Smooth muscle cell (in vitro differentiated cells): ENCODE data around the gene TRAF3. TPM values are rescaled to one million over a fixed set of nuclear protein-coding genes. Genes with fewer than 3 reads are reported as not detected.
A peak's percentile ranks its signal among the peaks of the same experiment; 100 is the strongest.

Experiments used
- DNase-seq: peaks from one replicate; lab custom pipeline; 2025; ENCODE audit not compliant: unreplicated experiment; lab: John Stamatoyannopoulos, UW
- H2AFZ ChIP-seq: fragments of 200-600 bp; sonication (generic); 2 replicates; pipeline ENCODE4 v1.6.0; 2016; ENCODE audit warnings: antibody characterized with exemption, low read depth, mild to moderate bottlenecking
- H3F3A ChIP-seq: fragments of 200-600 bp; sonication (generic); 2 replicates; pipeline ENCODE4 v1.6.0; 2017; ENCODE audit warnings: antibody characterized with exemption, low read depth
- H3K27ac ChIP-seq: fragments of 200-600 bp; sonication (generic); 2 replicates; pipeline ENCODE4 v1.5.1; 2016; ENCODE audit warnings: low read depth, mild to moderate bottlenecking
- H3K27me3 ChIP-seq: fragments of 200-600 bp; sonication (generic); 2 replicates; pipeline ENCODE4 v1.6.1; 2016; ENCODE audit warnings: low read depth, mild to moderate bottlenecking
- H3K36me3 ChIP-seq: fragments of 200-600 bp; sonication (generic); 2 replicates; pipeline ENCODE4 v1.5.1; 2016; ENCODE audit warnings: low read depth
- H3K4me1 ChIP-seq: fragments of 200-600 bp; sonication (generic); 2 replicates; pipeline ENCODE4 v1.5.1; 2016; ENCODE audit warnings: low read depth
- H3K4me2 ChIP-seq: fragments of 200-600 bp; sonication (generic); 2 replicates; pipeline ENCODE4 v1.6.0; 2016; ENCODE audit warnings: mild to moderate bottlenecking
- H3K4me3 ChIP-seq: fragments of 200-600 bp; sonication (generic); 2 replicates; pipeline ENCODE4 v1.5.1; 2016; ENCODE audit warnings: mild to moderate bottlenecking
- H3K79me2 ChIP-seq: fragments of 200-600 bp; sonication (generic); 2 replicates; pipeline ENCODE4 v1.6.0; 2016; ENCODE audit warnings: low read depth, mild to moderate bottlenecking
- H3K9ac ChIP-seq: fragments of 200-600 bp; sonication (generic); 2 replicates; pipeline ENCODE4 v1.6.0; 2016; ENCODE audit warnings: low read depth
- H3K9me3 ChIP-seq: fragments of 200-600 bp; sonication (generic); replicated peaks from 2 replicates; pipeline ENCODE4 v1.5.1; 2016; ENCODE audit warnings: low read depth
- H4K20me1 ChIP-seq: fragments of 200-600 bp; sonication (generic); 2 replicates; pipeline ENCODE4 v1.6.0; 2016; ENCODE audit warnings: low read depth
- WGBS: methylation state at CpG from one replicate; pipeline ENCODE4 v1.1.7; 2016; ENCODE audit warnings: low lambda C conversion rate; 5-methylcytosine and 5-hydroxymethylcytosine counted together
- polyA plus RNA-seq: library from polyadenylated mRNA; unstranded; fragments of >200 nt; fragmentation: Nextera tagmentation; extraction: Ambion mirVana; gene quantifications from 2 replicates; pipeline ENCODE4 v1.2.1, GENCODE V29; 2016
- total RNA-seq: library from RNA; depleted of rRNA; stranded (reverse); fragments of >200 nt; gene quantifications from 2 replicates; pipeline ENCODE4 v1.2.3, GENCODE V29; 2014
- TF ChIP-seq, protein P1 (sequence below): fragments of 200-600 bp; sonication (generic); IDR thresholded peaks from 2 replicates; pipeline ENCODE4 v1.5.1; 2017; ENCODE audit warnings: borderline replicate concordance, mild to moderate bottlenecking, antibody characterized with exemption; ENCODE audit not compliant: insufficient read depth, poor library complexity, severe bottlenecking

Gene TRAF3
- total and polyA plus RNA-seq, 2 experiments from 2014 or later: 9.4 to 24.6 TPM

DNA sequence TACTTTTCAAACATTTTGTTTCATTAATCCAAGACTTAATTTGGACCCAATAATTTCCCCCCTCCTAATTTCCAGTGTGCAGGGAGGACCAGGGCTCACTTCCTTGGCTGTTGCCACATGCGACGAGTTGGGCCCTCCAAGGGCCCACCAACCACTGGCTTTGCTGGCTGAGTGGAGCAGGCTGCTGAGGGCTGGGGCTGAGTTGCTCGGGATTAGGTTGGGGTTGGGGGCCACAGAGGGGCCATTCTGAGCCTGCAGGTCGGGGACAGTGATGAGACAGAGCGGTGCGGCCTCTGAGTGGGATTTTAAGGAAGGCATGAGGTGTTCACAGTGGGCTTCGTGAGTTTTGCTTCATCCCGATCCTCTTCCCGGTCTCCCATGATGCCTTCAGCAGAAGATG, 6.1 kb upstream of the TRAF3 start:
- WGBS: 93% methylated on average over 9 of the region's 9 CpGs
- H3K79me2 ChIP-seq: no peaks in the 10 kb centered on the region
- no peak overlapping the region for H3K9ac ChIP-seq
- DNase-seq: no peak
- no peaks in the 10 kb centered on the region for H3K27me3 ChIP-seq
- no peak overlapping the region for H3K4me2 ChIP-seq
- peaks cover 8% of the 10 kb centered on the region for H3F3A ChIP-seq
- no peaks in the 10 kb centered on the region for H4K20me1 ChIP-seq
- H3K4me3 ChIP-seq: no peak overlapping the region
- H2AFZ ChIP-seq: no peak overlapping the region
- no peaks in the 10 kb centered on the region for H3K9me3 ChIP-seq
- H3K36me3 ChIP-seq: no peaks in the 10 kb centered on the region
- TF ChIP-seq, protein P1, sequence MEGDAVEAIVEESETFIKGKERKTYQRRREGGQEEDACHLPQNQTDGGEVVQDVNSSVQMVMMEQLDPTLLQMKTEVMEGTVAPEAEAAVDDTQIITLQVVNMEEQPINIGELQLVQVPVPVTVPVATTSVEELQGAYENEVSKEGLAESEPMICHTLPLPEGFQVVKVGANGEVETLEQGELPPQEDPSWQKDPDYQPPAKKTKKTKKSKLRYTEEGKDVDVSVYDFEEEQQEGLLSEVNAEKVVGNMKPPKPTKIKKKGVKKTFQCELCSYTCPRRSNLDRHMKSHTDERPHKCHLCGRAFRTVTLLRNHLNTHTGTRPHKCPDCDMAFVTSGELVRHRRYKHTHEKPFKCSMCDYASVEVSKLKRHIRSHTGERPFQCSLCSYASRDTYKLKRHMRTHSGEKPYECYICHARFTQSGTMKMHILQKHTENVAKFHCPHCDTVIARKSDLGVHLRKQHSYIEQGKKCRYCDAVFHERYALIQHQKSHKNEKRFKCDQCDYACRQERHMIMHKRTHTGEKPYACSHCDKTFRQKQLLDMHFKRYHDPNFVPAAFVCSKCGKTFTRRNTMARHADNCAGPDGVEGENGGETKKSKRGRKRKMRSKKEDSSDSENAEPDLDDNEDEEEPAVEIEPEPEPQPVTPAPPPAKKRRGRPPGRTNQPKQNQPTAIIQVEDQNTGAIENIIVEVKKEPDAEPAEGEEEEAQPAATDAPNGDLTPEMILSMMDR: no peak
- H3K4me1 ChIP-seq: no peaks in the 10 kb centered on the region
- H3K27ac ChIP-seq: no peak overlapping the region

DNA sequence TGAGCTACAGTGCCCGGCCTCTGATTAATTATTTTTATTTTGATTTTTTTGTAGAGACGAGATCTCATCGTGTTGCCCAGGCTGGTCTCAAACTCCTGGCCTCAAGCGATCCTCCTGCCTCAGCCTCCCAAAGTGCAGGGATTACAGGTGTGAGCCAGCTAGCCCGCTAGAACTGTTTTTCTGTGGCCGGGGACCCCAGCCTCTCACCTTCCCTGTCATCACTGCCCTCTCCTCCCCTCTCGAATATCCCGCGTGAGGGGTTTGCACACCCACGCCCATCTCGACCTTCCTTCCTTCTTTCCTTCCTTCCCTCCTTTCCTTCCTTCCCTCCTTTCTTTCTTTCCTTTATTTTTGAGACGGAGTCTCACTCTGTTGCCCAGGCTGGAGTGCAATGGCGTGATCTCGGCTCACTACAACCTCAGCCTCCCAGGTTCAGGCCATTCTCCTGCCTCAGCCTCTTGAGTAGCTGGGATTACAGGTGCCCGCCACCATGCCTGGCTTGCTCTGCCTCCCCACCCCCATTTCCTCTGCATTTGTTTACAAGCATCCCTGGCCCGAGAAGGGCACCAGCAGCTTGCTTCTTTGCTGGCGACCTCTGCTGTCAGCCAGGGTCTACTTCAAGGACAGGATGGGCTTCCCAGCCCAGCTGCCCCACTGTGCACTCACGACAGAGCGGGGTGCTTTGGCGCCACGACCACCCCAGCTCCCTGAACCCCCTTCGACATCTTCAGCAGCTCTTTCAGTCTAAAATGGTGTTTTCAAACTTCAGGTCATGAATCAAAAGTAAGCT, 4.3 kb upstream of the TRAF3 start:
- H4K20me1 ChIP-seq: no peaks in the 10 kb centered on the region
- no peaks in the 10 kb centered on the region for H3K4me1 ChIP-seq
- no peak for DNase-seq
- H3K4me3 ChIP-seq: no peak overlapping the region
- TF ChIP-seq, protein P1: peak; percentile 9
- H3F3A ChIP-seq: peaks cover 14% of the 10 kb centered on the region
- WGBS: 71% methylated on average over 22 of the region's 22 CpGs
- no peak overlapping the region for H3K4me2 ChIP-seq
- H3K27ac ChIP-seq: no peak overlapping the region
- no peaks in the 10 kb centered on the region for H3K27me3 ChIP-seq
- H2AFZ ChIP-seq: no peak overlapping the region
- H3K9ac ChIP-seq: no peak overlapping the region
- H3K9me3 ChIP-seq: no peaks in the 10 kb centered on the region
- H3K79me2 ChIP-seq: no peaks in the 10 kb centered on the region
- H3K36me3 ChIP-seq: no peaks in the 10 kb centered on the region

DNA sequence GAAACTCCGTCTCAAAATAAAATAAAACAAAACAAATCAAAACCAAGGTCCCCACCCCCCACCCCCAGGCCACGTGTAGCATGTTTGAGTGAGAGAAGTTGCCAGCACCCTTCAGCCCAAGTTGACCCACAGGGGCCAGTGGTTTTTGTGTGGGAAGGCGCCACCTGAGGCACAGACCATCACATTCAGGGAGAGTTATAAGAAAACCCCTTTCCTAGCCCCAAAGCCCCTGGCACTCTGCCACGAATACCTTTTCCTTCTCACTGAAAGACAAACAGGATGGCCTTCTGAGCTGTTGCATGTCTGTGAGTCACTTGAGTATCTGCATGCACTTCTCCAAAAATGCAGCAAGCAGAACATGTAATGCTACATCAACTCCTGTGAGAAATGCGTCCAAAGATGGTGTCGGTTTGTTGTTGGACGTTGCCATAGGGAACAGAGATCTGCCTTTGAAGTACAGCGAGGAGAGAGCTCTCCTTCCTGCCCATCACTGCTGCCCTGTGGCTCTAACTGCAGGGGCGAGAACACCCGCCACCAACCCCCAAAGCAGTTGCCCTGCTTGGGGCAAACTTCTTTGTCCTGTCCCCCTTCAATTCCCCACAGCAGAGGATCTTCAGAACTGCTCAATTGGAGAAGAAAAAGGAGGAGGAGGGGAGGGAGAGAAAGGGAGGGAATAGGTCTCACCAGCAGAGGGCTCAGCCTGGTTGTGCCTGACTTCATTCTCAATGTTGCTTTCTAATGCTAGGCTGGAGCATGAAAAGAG, 2.7 kb upstream of the TRAF3 start:
- H3K27me3 ChIP-seq: no peaks in the 10 kb centered on the region
- H3K36me3 ChIP-seq: no peaks in the 10 kb centered on the region
- no peak overlapping the region for H3K4me2 ChIP-seq
- H3F3A ChIP-seq: peaks cover 14% of the 10 kb centered on the region
- TF ChIP-seq, protein P1: peak; percentile 59
- WGBS: 61% methylated on average over 10 of the region's 10 CpGs
- peaks cover 14% of the 10 kb centered on the region for H4K20me1 ChIP-seq
- DNase-seq: no peak
- H3K79me2 ChIP-seq: peaks cover 15% of the 10 kb centered on the region
- H3K9me3 ChIP-seq: no peaks in the 10 kb centered on the region
- H3K4me1 ChIP-seq: peaks cover 7% of the 10 kb centered on the region
- H3K4me3 ChIP-seq: no peak overlapping the region
- peak overlapping the region; percentile 95 for H3K27ac ChIP-seq
- H2AFZ ChIP-seq: no peak overlapping the region
- H3K9ac ChIP-seq: peak overlapping the region; percentile 48
